GM12872 (cell line): ENCODE results near the gene MAGI1.

Experiments
- CTCF ChIP-seq: IDR thresholded peaks from 3 replicates; pipeline ENCODE4 v1.5.1; 2011; ENCODE audit warnings: low read depth, mild to moderate bottlenecking, low read length, moderate library complexity; ENCODE audit not compliant: insufficient read depth

Gene MAGI1

GRCh38 chr3:65419233-65419632 is 619.5 kb downstream of the MAGI1 start:
- TF ChIP-seq CTCF: no peak

- TF ChIP-seq CTCF: no peak
Observed at GRCh38 chr3:65413891-65414290, 624.8 kb downstream of the MAGI1 start.

DNA sequence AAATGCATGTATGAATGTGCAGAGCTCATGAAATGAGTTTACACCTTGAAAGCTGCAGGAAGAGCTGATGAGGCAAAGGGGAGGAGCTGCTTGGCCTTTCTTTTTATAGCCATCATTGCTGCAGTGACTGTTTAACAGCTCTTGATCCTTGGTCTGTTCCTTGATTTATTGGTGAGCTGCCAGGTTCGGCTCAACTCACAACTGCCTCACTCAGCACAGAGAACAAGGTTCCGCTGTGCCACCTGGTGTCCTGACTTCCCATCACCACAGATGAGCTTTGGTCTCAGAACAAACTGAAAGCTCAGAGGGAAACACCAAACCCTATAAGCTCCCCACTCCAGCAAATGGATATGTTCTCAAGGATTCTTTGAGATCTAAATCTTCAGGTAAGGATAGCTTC is 626.1 kb downstream of the MAGI1 start:
- TF ChIP-seq CTCF: no peak

DNA sequence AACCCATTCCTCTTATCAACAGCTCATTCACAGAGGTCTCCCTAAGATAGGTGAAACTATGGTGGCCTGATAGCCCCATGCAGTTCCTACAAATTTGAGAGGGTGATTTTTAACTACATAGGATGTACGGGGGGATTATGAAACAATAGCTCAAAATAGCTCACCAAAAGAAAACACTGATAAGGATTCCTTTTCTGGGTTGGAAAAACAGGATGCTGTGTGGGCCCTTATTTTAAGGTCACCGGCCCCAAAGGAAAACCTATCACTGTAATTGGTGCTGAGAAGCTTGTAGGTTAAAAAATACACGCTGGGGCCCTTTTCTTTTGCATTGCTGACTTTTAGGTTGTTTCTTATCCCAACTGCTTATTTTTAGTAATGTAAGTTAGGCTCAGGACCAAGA is 627.4 kb downstream of the MAGI1 start:
- no peak for TF ChIP-seq CTCF

DNA sequence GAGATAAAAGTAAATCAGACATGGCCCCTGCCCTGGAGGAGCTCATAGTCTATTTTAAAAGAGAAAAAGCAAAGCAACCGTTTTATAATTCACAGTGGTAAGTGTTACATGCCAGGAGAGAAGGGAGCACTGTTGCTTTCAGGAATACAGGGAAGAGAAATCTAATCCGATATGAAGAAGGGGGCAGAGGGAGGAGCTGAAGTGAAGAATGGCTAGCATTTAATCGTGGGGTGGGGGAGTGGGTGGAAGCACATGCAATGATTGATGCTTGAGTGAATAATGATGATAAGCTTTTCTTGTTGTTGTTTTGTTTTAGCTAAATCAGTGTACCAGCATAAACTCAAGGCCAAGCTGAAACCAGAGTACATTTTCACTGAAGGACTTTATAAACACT is 629.5 kb downstream of the MAGI1 start:
- TF ChIP-seq CTCF: no peak

DNA sequence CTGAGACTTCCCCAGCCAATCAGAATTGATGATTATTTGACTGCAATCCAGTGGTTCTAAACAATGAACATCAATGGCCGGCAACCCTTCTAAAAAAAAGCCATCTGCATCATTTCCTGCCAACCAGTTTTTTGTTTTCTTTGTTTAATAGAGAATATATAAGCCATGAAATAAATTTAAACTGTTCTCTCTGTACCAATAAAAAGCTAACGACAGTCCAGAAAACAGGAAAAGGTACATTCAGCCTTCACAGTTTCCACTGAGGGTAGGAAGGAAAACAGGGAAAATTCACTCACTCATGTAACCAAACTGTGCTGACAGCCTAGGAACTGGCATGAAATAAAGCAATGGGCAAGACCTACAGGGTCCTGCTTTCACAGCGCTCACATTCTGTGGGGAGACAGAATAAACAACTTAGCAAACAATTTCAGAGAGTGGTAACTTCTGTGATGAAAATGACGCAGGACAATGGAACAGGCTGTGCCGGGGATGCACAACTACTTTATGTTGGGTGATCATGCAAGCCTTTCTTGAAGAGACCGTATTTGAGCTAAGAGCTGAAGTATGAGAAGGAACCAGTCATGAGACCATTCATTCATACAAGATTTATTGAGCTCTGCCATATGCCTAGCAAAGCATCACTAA is 630.1 kb downstream of the MAGI1 start:
- no peak for TF ChIP-seq CTCF

DNA sequence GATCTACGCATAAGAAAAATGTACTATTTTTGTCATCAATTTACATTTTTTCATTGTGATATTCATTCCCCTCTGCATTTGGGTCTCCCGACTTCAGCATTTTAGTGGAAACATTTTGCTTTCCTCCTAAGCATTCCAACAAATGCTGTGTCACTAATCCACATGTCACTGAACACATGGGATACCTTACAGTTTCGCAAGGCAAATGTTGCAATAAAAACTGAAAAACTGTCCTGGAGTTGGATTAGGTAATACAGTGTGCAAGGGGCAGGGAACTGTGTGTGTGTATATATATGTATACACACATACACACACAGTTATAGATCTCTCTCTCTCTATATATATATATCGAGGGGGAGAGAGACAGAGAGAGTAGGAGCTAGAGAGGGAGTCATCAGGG is 632.2 kb downstream of the MAGI1 start:
- no peak for TF ChIP-seq CTCF
